Esophagus squamous epithelium (tissue), 4 donors: ENCODE measurements around the gene TRIM72.

Experiments used
- CTCF ChIP-seq, 6 experiments: fragments of 450-650 bp in 4 of 6; fragments of 200-600 bp in 2 of 6; sonication (generic) in 2 of 6; IDR thresholded peaks; one replicate each; pipeline ENCODE4 v1.5.1; 2016 to 2019; ENCODE audit warnings: antibody characterized with exemption in 6 of 6, mild to moderate bottlenecking in 4 of 6, moderate library complexity in 4 of 6
- POLR2A ChIP-seq, 4 donors: fragments of 450-650 bp; IDR thresholded peaks; one replicate each; pipeline ENCODE4 v1.6.1; 2017; ENCODE audit warnings: antibody characterized with exemption in 4 of 4, mild to moderate bottlenecking in 4 of 4, moderate library complexity in 3 of 4

- TF ChIP-seq CTCF (IDR thresholded peaks at IDR 0.05) (no peak), POLR2A (IDR thresholded peaks at IDR 0.05) (no peak)
Observed at GRCh38 chr16:31277659-31278260, 63.8 kb downstream of the TRIM72 start.
